ENCODE results near the gene NAP1L5.
A peak's percentile ranks its signal among the peaks of the same experiment; 100 is the strongest.

DNA sequence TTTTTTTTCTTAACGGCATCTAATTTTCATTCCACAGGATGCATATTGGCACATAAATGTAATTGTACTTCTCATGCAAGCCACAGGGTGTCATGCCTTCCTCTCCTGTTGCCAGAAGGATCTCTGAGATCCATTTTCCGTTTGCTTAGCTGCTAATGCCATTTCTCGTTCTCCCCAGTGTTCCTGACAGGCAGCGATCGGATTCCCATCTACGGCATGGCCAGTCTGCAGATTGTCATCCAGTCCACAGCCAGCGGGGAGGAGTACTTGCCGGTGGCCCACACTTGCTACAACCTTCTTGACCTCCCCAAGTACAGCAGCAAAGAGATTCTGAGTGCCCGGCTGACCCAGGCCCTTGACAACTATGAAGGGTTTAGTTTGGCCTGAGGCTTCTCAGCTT, 8.9 kb upstream of the NAP1L5 start:
- TF ChIP-seq EZH2 (IDR thresholded peaks at IDR 0.05; ENCODE audit: insufficient read depth, low read length), result no peak
- TF ChIP-seq, protein P1, sequence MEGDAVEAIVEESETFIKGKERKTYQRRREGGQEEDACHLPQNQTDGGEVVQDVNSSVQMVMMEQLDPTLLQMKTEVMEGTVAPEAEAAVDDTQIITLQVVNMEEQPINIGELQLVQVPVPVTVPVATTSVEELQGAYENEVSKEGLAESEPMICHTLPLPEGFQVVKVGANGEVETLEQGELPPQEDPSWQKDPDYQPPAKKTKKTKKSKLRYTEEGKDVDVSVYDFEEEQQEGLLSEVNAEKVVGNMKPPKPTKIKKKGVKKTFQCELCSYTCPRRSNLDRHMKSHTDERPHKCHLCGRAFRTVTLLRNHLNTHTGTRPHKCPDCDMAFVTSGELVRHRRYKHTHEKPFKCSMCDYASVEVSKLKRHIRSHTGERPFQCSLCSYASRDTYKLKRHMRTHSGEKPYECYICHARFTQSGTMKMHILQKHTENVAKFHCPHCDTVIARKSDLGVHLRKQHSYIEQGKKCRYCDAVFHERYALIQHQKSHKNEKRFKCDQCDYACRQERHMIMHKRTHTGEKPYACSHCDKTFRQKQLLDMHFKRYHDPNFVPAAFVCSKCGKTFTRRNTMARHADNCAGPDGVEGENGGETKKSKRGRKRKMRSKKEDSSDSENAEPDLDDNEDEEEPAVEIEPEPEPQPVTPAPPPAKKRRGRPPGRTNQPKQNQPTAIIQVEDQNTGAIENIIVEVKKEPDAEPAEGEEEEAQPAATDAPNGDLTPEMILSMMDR (IDR thresholded peaks at IDR 0.05; ENCODE audit: insufficient read depth, low read depth, low read length), result peak; percentile 52

All from astrocyte (in vitro differentiated cells and primary cell).